HUDEP-2 (cell line): ENCODE measurements around the gene ADH7.
"Not testable (repeated sequence)": the region's sequence is repeated elsewhere in the genome, so short reads cannot be mapped to it uniquely, and the experiment has no call there.

ENCODE experiments used
- DNase-seq, 76 experiments: peaks; one replicate each; lab custom pipeline; 2025; ENCODE audit not compliant: unreplicated experiment in 76 of 76; lab: John Stamatoyannopoulos, UW

ADH7 gene

GRCh38 chr4:99382745-99383360, 52.3 kb downstream of the ADH7 start:
- no peak for DNase-seq

GRCh38 chr4:99381588-99382175, 53.5 kb downstream of the ADH7 start:
- DNase-seq = no peak

GRCh38 chr4:99379571-99379970, 55.6 kb downstream of the ADH7 start:
- no peak for DNase-seq

- no peak for DNase-seq
These were observed 56.3 kb downstream of the ADH7 start for GRCh38 chr4:99378876-99379275.

GRCh38 chr4:99377341-99377740, 57.8 kb downstream of the ADH7 start:
- peak in 1 of 76 experiments; percentile 1 for DNase-seq

- DNase-seq = not testable (repeated sequence)
These were observed 62.7 kb downstream of the ADH7 start for GRCh38 chr4:99372464-99372863.

- not testable (repeated sequence) for DNase-seq
These were observed 67.3 kb downstream of the ADH7 start for GRCh38 chr4:99367817-99368216.

GRCh38 chr4:99366491-99366890, 68.7 kb downstream of the ADH7 start:
- DNase-seq = no peak

- DNase-seq = no peak
These were observed 72.4 kb downstream of the ADH7 start for GRCh38 chr4:99362768-99363167.
